A673 (cell line): ENCODE data around the gene NETO1. TPM values are rescaled to one million over a fixed set of nuclear protein-coding genes. Genes with fewer than 3 reads are reported as not detected.

Source experiments
- BruUV-seq: library from RNA; stranded (reverse); fragments of 400-500 nt; replicated peaks from 2 replicates; lab custom pipeline; 2021; lab: Mats Ljungman, UMichigan
- CTCF ChIA-PET: fragments of 300-600 bp; sonication (Branson Sonifier 250); formaldehyde crosslinking; loops from one replicate; lab custom pipeline; 2022; ENCODE audit warnings: antibody characterized with exemption; lab: Charles Lee
- POLR2A ChIA-PET: fragments of 300-600 bp; sonication (Branson Sonifier 250); formaldehyde crosslinking; loops from one replicate; lab custom pipeline; 2022; ENCODE audit warnings: antibody characterized with exemption; ENCODE audit not compliant: low non-redundant PET; lab: Charles Lee
- DNase-seq: peaks from one replicate; pipeline ENCODE4 v3.0.0-alpha.2; 2015; ENCODE audit warnings: low spot score
- H3K27ac ChIP-seq: fragments of 200-600 bp; sonication (generic); 2 replicates; pipeline ENCODE4 v1.5.1; 2016; ENCODE audit warnings: mixed run types, low read depth, mild to moderate bottlenecking, mixed read lengths, antibody characterized with exemption, low read length; ENCODE audit not compliant: poor library complexity, severe bottlenecking
- H3K27me3 ChIP-seq: fragments of 200-600 bp; sonication (generic); replicated peaks from 2 replicates; pipeline ENCODE4 v1.6.1; 2017; ENCODE audit warnings: mixed run types, low read depth, mild to moderate bottlenecking, mixed read lengths, antibody characterized with exemption, low read length; ENCODE audit not compliant: insufficient read depth, poor library complexity
- H3K36me3 ChIP-seq: fragments of 200-600 bp; sonication (generic); 2 replicates; pipeline ENCODE4 v1.6.1; 2016; ENCODE audit warnings: mixed run types, mild to moderate bottlenecking, mixed read lengths, antibody characterized with exemption, low read length; ENCODE audit not compliant: insufficient read depth, poor library complexity, severe bottlenecking
- H3K4me1 ChIP-seq: fragments of 200-600 bp; sonication (generic); 2 replicates; pipeline ENCODE4 v1.6.1; 2017; ENCODE audit warnings: mixed run types, mild to moderate bottlenecking, mixed read lengths, antibody characterized with exemption, low read length; ENCODE audit not compliant: insufficient read depth, poor library complexity, severe bottlenecking
- H3K4me3 ChIP-seq: fragments of 200-600 bp; sonication (generic); 2 replicates; pipeline ENCODE4 v1.5.1; 2016; ENCODE audit warnings: low read depth, mixed run types, mild to moderate bottlenecking, mixed read lengths, low read length; ENCODE audit not compliant: poor library complexity, severe bottlenecking
- H3K9me3 ChIP-seq: fragments of 200-600 bp; sonication (generic); 2 replicates; pipeline ENCODE4 v1.6.1; 2016; ENCODE audit warnings: mixed run types, low read depth, mild to moderate bottlenecking, mixed read lengths, antibody characterized with exemption, low read length; ENCODE audit not compliant: poor library complexity, severe bottlenecking
- EZH2 ChIP-seq: fragments of 200-600 bp; sonication (generic); IDR thresholded peaks from 2 replicates; pipeline ENCODE4 v1.6.1; 2017; ENCODE audit warnings: borderline replicate concordance, low read depth, mild to moderate bottlenecking, mixed read lengths, antibody characterized with exemption, low read length; ENCODE audit not compliant: poor library complexity, severe bottlenecking
- intact Hi-C: fragments of 100-400 bp; cut with micrococcal nuclease; formaldehyde crosslinking; loops from one replicate; pipeline ENCODE4 v1.10.0; 2022; ENCODE audit not compliant: unreplicated experiment
- total RNA-seq: library from RNA; stranded (reverse); gene quantifications from 2 replicates; pipeline ENCODE4 v1.2.3, GENCODE V29; 2021
- TF ChIP-seq, protein P1 (sequence below): fragments of 300-800, 200-600 bp; sonication (generic); conservative IDR thresholded peaks from 2 replicates; pipeline ENCODE4 v1.5.1; 2017; ENCODE audit warnings: low read depth, mild to moderate bottlenecking, antibody characterized with exemption, low read length, moderate library complexity, mixed read lengths

Gene NETO1
- total RNA-seq, 1 experiment from 2014 or later: 12.1 TPM

DNA sequence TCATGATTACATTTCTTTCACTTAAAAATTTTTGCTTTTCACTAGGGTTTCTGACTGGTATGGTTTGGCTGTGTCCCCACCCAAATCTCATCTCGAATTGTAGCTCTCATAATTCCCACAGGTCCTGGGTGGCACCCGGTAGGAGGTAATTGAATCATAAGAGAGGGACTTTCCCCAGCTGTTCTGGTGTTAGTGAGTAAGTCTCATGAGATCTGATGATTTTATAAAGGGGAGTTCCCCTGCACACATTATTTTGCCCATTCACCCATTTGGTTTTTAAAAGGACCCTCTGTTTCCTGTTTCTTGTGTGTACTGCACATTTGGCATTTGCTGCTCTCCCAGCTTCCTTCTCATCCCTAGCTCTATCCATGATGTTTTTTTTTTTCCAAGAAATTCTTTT is 27.8 kb upstream of the NETO1 start:
- BruUV-seq: no TSS peak
- no peak for DNase-seq
- H3K4me1 ChIP-seq: no peaks in the 10 kb centered on the region

GRCh38 chr18:72878561-72878960 is 10.8 kb upstream of the NETO1 start:
- ChIA-PET POLR2A (no interaction called here), CTCF (no interaction called here)
- intact Hi-C loops: no loop called here
- BruUV-seq: no TSS peak
- no peak overlapping the region for H3K4me3 ChIP-seq
- no peak overlapping the region for H3K27ac ChIP-seq
- no peaks in the 10 kb centered on the region for H3K9me3 ChIP-seq
- no peaks in the 10 kb centered on the region for H3K4me1 ChIP-seq
- TF ChIP-seq EZH2: no peak
- TF ChIP-seq, protein P1, sequence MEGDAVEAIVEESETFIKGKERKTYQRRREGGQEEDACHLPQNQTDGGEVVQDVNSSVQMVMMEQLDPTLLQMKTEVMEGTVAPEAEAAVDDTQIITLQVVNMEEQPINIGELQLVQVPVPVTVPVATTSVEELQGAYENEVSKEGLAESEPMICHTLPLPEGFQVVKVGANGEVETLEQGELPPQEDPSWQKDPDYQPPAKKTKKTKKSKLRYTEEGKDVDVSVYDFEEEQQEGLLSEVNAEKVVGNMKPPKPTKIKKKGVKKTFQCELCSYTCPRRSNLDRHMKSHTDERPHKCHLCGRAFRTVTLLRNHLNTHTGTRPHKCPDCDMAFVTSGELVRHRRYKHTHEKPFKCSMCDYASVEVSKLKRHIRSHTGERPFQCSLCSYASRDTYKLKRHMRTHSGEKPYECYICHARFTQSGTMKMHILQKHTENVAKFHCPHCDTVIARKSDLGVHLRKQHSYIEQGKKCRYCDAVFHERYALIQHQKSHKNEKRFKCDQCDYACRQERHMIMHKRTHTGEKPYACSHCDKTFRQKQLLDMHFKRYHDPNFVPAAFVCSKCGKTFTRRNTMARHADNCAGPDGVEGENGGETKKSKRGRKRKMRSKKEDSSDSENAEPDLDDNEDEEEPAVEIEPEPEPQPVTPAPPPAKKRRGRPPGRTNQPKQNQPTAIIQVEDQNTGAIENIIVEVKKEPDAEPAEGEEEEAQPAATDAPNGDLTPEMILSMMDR: no peak
- DNase-seq: no peak
- no peaks in the 10 kb centered on the region for H3K36me3 ChIP-seq
- H3K27me3 ChIP-seq: no peaks in the 10 kb centered on the region

More for the DNA sequence above, 27.8 kb upstream of the NETO1 start:
- ChIA-PET POLR2A (no interaction called here), CTCF (no interaction called here)
- TF ChIP-seq, protein P1: no peak
- TF ChIP-seq EZH2: no peak
- intact Hi-C loops: no loop called here
- Histone ChIP-seq H3K27me3 (no peaks in the 10 kb centered on the region), H3K27ac (no peak overlapping the region), H3K36me3 (no peaks in the 10 kb centered on the region), H3K4me3 (no peak overlapping the region), H3K9me3 (no peaks in the 10 kb centered on the region)

DNA sequence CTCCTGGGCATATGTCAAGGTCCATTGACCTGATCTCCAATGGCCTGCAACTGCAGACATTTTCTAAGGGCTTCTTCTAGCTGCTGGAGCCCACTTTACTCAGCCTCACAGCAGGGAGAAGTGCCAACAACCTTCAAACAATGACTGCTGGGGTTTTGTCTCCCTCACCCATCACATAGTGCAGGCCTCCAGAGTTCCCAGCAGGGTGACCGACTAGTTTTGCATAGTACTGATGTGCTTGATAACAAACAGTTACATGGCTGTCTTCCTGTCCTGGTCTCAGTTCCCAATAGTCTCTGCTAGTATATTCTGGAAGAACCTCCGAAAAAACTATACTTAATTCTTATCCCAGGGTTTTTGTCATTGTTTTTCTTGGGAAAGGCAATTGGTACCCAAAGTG is 10.4 kb upstream of the NETO1 start:
- BruUV-seq: no TSS peak
- ChIA-PET POLR2A (no interaction called here), CTCF (no interaction called here)
- Histone ChIP-seq H3K4me1 (no peaks in the 10 kb centered on the region), H3K4me3 (no peak overlapping the region), H3K36me3 (no peaks in the 10 kb centered on the region), H3K27me3 (no peaks in the 10 kb centered on the region), H3K9me3 (no peaks in the 10 kb centered on the region), H3K27ac (no peak overlapping the region)
- intact Hi-C loops: no loop called here
- DNase-seq: no peak
- TF ChIP-seq, protein P1: no peak
- no peak for TF ChIP-seq EZH2
